Skeletal muscle cell (primary cell): Measurements from ENCODE around the gene IFNL3.
"Not testable (repeated sequence)": the region's sequence is repeated elsewhere in the genome, so short reads cannot be mapped to it uniquely, and the experiment has no call there.

Experiments used
- DNase-seq: peaks from one replicate; pipeline ENCODE4 v3.0.0-alpha.2; 2010; ENCODE audit warnings: low read depth
- H3K4me3 ChIP-seq: 2 replicates; pipeline ENCODE4 v1.5.1; 2011; ENCODE audit warnings: low read depth, mild to moderate bottlenecking, control low read depth, low read length, moderate library complexity

IFNL3 gene

DNA sequence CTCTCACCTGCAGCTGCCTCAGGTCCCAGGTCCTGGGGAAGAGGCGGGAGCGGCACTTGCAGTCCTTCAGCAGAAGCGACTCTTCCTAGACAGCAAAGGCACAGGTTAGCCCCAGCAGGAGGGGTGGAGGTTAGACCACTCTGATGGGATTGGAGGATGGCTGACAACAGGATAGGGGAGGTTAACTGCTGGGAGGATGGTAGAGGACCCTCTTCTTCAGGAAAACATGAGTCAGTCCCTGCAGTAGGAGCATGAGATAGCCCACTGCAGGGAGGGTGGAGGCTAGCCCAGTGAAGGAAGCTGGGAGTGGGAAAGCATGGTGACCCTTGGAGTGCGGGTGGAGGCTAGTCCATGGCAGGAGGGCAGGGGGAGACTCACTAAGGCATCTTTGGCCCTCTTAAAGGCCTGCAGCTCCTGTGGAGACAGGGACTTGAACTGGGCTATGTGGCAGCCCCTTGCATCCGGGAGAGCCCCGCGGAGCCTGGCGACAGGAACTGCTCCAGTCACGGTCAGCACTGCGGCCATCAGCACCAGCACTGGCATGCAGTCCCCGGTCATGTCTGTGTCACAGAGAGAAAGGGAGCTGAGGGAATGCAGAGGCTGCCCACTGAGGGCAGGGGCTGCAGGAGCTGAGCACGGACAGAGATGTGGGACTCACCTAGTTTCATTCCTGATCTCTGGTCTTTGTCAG lies at the start of gene IFNL3:
TSS of gene IFNL3 (minus strand) at position 597 of the 691 bp plus-strand sequence. CDS start at position 558, 39 bp downstream.
- not testable (repeated sequence) for DNase-seq, H3K4me3 ChIP-seq

DNA sequence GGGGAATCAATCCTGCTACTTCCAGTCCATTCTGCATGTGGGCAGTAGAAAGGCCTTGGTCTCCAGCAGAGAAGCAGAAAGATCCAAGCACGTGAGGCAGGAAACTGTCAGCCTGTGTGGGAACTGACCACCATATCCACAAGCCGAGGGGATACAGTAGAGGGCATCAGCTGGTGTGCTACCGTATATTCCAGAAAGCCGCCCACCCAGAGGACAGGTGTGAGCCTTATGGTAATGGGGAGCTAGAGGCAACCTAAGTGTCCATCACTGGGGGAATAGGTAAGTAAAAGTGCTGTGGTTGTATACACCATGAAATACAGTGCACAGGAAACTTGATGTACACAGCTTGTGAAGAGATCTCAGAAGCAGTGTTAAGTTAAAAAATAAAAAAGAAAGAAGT lies 48.6 kb upstream of the IFNL3 start:
- no peak for DNase-seq
- no peak overlapping the region for H3K4me3 ChIP-seq

DNA sequence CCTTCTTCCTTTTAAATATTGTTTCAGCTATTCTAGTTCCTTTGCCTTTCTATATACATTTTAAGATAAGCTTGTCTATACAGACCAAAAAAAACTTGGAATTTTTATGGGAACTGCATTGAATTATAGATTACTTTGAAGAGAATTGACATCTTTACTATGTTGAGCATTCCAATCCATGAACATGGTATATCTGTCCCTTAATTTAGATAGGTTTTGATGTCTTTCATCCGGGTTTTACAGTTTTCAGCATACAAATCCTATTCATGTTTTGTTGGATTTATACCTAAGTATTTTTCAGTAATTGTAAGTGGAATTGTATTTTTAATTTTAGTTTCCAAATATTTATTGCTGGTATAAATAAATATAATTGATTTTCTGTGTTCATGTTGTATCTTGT lies 39.2 kb upstream of the IFNL3 start:
- DNase-seq: no peak
- no peak overlapping the region for H3K4me3 ChIP-seq

DNA sequence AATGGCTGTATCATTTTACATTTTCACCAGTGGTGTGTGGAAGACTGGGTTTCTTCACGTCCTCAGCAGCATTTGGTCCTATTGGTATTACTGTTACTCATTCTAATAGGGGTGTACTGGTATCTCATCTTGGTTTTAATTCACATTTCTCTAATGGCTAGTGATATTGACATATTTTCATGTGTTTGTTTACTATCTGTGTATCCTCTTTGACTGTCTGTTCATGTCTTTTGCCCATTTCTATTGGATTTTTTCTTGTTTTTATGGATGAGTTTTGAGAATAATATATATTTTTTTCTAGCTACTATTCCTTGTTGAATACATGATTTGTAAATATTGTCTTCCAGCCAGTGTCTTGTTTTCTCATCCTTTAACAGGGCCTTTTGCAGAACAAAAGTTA lies 37.2 kb upstream of the IFNL3 start:
- no peak for DNase-seq
- no peak overlapping the region for H3K4me3 ChIP-seq

DNA sequence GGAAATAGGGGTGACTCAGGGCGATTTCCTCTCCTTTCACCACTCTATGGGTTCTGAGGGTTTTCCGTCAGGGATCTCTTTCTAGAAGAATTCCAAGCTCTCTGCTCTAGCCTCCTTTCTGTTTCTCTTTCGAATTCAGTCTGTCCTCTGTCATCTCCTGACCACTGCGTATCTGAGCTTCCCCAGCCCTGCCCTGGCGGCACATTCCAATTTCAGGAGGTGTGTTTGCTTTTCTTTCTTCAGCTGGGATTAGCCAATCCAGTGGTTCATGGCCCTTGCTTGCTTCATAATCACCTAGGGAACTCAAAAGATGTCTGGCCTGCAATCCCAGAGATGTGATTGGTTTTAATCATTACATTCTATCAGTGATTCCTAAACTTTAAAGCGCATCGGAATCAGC lies 32.8 kb upstream of the IFNL3 start:
- no peak overlapping the region for H3K4me3 ChIP-seq
- DNase-seq: no peak

DNA sequence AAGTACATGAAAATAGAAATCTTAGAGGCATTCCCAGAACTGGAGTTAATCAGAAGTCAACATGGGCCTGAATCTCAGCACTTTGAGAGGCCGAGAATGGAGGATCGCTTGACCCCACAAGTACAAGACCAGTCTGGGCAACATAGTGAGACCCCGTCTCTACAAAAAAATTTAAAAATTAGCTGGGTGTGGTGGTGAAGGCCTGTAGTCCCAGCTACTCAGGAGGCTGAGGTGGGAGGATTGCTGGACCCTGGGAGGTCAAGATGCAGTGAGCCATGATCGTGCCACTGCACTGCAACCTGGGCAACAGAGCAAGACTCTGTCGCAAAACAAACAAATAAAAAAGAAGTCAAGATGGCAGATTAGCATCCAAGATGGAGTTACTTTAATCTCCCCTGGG lies 31.9 kb upstream of the IFNL3 start:
- DNase-seq: no peak
- H3K4me3 ChIP-seq: no peak overlapping the region

DNA sequence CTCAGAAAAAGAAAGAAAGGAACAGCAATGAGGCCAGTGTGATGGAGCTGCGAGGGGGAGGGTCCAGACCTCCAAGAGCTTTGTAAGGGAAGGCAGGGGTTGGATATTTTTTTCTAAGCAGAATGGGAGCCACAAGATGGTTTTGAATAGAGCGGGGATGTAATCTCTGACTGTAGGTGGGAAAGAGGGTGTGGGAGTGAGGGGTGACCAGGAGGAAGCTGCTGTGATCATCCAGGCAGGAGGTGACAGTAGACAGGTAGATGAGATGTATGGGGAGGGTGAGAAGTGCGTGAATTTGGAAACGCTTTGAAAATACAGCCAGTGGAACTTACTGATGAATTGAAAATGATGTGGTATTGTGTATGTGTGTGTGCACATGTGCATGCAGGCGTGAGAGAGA lies 30.8 kb upstream of the IFNL3 start:
- no peak for DNase-seq
- H3K4me3 ChIP-seq: no peak overlapping the region

DNA sequence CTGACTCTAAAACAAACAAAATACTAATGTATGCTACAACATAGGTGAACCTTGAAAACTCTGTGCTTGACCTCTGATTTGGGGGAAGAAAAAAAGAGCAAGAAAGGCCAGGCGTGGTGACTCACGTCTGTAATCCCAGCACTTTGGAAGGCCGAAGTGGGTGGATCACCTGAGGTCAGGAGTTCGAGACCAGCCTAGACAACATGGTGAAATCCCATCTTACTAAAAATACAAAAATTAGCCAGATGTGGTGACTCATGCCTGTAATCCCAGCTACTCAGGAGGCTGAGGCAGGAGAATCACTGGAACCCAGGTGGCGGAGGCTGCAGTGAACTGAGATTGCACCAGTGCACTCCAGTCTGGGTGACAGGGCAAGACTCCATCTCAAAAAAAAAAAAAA lies 29.1 kb upstream of the IFNL3 start:
- not testable (repeated sequence) for DNase-seq, H3K4me3 ChIP-seq

DNA sequence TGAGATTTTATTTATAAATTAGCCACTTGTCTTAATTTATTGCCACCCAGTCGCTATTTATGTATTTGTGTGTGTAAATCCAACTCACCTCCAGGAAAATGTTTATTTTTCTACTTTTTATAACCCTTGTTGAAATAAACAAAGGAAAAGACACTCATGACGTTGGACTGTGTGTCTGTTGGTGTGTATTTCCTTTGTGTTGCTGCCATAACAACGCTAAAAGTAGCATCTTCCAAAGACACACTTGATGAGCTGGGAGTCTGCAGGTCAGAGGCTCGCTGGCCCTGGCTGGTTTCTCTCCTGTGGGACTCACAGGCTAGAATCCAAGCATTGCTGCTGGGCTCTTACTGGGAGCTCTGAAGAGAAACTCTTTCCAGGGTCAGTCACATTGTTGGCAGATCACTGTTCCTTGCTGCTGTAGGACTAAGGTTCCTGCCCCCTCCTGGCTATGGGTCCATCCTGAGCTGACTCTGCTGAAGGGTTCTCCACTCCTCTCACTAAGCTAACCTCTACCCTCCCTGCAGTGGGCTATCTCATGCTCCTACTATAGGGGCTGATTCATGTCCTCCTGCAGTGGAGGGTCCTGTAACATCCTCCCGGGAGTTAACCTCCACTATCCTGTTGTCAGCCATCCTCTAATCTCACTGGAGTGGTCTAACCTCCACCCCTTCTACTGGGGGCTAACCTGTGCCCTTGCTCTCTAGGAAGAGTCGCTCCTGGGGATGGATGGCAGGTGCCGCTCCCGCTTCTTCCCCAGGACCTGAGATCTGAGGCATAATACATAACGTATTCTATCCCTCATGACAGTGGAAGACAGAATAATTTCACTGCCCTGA lies 25.4 kb upstream of the IFNL3 start:
- DNase-seq: no peak
- no peak overlapping the region for H3K4me3 ChIP-seq

DNA sequence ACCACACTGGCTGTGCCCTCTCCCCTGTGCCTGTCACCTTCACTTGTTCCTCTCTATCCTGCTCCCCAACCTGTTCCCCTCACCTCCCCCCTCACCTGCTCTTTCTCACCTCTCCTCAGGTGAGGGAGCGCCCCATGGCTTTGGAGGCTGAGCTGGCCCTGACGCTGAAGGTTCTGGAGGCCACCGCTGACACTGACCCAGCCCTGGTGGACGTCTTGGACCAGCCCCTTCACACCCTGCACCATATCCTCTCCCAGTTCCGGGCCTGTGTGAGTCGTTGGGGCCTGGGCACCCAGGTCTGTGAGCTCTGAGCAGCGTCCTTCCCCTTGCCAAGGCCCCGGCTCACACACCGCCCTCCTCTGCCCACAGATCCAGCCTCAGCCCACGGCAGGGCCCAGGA lies 24.6 kb upstream of the IFNL3 start:
- H3K4me3 ChIP-seq, DNase-seq: not testable (repeated sequence)

DNA sequence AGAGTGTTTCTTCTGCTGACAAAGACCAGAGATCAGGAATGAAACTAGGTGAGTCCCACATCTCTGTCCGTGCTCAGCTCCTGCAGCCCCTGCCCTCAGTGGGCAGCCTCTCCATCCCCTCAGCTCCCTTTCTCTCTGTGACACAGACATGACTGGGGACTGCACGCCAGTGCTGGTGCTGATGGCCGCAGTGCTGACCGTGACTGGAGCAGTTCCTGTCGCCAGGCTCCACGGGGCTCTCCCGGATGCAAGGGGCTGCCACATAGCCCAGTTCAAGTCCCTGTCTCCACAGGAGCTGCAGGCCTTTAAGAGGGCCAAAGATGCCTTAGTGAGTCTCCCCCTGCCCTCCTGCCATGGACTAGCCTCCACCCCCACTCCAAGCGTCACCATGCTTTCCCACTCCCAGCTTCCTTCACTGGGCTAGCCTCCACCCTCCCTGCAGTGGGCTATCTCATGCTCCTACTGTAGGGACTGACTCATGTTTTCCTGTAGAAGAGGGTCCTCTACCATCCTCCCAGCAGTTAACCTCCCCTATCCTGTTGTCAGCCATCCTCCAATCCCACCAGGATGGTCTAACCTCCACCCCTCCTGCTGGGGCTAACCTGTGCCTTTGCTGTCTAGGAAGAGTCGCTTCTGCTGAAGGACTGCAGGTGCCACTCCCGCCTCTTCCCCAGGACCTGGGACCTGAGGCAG lies 23.9 kb upstream of the IFNL3 start:
- not testable (repeated sequence) for H3K4me3 ChIP-seq, DNase-seq

DNA sequence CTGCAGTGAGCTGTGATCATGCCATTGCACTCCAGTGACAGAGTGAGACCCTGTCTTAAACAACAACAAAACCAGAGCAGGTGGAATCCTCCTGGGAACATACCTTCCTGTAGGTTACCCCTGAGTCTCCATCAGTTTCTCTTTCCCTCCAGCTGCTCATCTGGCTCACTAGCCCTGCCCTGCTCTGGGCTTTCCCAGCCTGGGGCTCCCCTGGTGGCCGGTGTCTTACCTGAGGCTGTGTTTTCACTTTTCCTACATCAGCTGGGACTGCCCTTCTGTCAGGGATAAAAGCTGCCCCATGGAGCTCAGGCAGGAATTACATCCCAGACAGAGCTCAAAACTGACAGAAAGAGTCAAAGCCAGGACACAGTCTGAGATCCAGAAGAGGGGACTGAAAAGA lies 23.3 kb upstream of the IFNL3 start, which contains the start of gene IFNL2:
TSS of gene IFNL2 (plus strand) at position 312 of the 400 bp plus-strand sequence. CDS start 173 bp downstream, outside the sequence.
- DNase-seq, H3K4me3 ChIP-seq: not testable (repeated sequence)

DNA sequence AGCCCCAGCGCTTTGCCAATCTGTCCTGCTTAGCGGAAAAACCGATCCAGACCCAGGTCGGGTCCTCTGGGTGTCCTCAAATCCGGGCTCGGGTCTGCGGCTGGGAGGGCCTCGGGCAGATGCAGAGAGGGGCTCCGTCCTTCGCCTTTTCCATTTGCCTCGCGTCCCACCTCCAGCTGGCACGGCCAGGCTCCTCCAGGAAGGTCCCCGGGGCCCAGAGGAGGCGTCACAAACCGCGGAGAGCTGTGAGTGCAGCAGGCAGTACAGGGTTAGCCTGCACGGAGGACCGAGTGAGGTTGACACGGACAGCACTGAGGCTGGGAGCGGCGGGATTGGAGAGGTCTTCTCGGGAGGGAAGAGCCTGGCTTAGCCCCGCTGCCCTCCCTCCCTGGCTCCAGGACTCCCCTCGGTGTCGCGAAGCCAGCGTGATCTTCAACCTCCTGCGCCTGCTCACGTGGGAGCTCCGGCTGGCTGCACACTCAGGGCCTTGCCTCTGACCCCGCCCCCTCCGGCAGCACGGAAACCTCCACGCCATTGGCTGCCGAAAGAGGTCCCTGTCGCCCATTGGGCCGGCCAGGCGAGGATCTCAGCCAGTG lies 20.6 kb upstream of the IFNL3 start:
- no peak overlapping the region for H3K4me3 ChIP-seq
- DNase-seq: no peak

DNA sequence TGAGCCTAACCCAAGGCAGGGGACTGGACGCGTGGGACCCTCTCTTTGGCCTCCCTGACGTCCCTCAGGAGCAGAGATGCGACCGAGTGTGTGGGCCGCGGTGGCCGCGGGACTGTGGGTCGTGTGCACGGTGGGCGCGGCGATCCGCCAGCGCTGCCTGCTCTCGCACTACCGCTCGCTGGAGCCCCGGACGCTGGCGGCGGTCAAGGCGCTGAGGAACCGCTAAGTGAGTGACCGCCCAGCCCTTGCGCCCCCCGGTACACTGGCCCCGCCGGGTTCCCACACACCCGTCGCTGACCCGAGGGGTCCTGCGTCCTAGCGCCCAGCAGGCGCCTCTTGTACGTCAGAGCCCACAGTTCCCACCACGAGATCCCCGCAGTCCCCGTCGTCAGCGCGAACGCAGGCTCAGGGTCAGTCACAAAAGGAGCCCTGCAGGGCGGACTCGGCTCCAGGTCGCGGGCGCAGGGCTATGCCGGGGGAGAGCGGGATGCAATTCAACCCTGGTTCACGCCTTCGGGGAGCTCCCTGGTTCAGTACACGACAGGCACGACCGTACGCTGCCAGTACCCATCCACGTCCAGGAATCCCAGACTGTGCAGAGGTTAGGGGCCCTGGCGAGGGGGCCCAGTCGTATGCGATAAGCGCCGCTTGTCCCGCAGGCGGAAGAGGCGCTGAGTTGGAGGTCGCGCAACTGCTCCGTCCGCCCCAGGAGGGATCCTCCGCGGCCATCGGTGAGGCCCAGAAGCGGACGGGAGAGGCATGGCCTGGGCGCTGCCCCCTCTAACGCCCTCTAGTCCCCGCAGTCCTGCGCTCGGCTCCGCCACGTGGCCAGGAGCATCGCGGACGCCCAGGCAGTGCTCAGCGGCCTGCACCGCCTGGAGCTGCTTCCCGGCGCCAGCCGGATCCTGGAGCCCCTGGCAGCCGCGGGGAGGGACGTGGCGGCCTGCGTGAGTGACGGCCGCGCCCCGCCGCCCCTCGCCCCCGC lies 19.8 kb upstream of the IFNL3 start:
- H3K4me3 ChIP-seq: no peak overlapping the region
- no peak for DNase-seq

DNA sequence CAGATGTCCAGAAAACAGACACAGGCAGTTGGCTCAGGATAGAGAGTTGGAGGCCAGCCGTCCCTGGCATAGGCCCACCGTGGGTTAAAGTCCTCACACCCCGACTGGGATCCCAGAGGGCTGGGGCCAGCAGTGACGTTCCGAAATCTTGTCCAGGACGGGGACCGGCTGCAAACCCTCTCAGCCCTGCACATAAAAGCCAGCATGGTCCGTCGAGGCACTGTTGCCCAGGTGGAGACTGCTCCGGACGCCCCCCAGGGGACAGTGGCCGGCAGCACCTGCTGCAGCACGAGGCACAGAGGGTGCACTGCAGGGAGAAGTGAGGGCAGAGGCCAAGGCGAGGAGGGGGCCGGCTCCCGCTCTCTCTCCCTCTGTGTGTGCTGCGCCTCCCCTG lies 19.1 kb upstream of the IFNL3 start:
- no peak for DNase-seq

DNA sequence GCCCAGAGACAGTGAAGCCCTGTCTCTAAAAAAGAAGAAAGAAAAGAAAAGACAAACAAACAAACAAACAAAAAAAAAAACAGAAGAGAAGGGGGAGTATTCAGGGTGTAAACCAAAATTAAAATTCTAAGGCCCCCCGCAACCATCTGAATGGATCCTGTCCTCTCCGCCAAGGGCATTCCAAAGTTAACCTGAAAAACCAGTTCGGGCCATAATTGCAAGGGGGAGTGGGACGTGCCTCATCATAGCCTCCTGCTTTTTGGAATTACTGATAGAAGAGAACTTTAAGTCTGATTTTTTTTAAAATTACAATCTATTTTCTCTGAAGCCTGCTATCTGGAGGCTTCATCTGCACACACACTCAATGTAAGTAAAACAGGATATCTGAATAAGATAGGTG lies 17.7 kb upstream of the IFNL3 start:
- no peak for DNase-seq

More for the DNA sequence above, 19.1 kb upstream of the IFNL3 start:
- H3K4me3 ChIP-seq: no peak overlapping the region

DNA sequence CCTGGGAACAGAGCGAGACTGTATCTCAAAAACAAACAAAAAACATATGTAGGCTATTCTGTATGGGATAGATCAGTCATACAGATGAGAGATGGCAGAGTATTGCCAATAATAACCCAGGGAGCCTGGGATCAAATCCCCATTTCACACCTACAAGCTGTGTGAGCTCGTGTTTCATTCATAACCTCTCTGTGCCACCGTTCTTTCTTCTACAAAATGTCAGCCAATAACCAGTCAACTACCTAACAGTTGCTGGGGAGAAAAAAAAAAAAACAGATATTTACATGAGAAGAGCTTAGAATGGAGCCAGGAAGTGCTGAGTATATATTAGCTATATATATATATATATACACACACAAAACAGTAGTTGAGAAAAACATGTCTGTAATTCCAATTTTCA lies 16.9 kb upstream of the IFNL3 start:
- H3K4me3 ChIP-seq: no peak overlapping the region
- DNase-seq: no peak

More for the DNA sequence above, 17.7 kb upstream of the IFNL3 start:
- H3K4me3 ChIP-seq: no peak overlapping the region

DNA sequence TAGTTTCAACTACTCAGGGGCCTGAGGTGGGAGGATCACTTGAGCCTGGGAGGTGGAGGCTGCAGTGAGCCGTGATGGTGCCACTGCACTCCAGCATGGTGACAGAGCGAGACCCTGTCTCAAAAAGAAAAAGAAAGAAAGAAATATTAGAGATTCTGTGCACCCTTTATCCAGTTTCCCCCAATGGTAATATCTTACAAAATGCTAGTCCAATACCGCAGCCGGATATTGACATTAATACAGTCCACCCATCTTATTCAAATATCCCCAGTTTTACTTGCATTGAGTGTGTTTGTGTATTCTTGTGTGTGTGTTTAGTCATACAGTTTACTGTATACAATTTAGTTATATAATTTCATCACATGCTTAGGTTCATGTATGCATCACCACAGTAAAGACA lies 12.4 kb upstream of the IFNL3 start:
- no peak for DNase-seq
- no peak overlapping the region for H3K4me3 ChIP-seq
